ENCODE results near the gene ELOVL5.
"Not testable (repeated sequence)": the region's sequence is repeated elsewhere in the genome, so short reads cannot be mapped to it uniquely, and the experiment has no call there.

Gene ELOVL5

DNA sequence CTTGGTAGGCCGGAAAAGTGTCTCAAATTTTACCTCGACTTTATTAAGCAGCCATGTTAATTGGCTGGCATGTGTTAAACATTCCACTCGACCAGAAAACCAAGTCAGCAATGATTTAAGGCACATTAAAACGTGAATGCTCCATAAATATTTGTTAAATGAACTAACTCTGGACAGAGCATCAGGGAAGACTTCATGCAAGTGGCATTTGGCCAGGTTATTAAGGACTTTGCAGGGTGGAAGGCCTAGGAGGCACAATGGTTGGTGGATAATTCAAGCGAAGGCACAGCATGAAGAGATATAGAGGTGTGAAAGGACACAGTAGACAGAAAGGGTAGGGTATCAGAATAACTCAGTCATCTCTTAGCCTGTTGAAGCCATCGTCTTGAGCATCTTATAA is 23.0 kb downstream of the ELOVL5 start:
- no peak overlapping the region for H3K4me3 ChIP-seq (ENCODE audit: low read length)
- DNase-seq (ENCODE audit: low read depth), result no peak
- TF ChIP-seq, protein P1, sequence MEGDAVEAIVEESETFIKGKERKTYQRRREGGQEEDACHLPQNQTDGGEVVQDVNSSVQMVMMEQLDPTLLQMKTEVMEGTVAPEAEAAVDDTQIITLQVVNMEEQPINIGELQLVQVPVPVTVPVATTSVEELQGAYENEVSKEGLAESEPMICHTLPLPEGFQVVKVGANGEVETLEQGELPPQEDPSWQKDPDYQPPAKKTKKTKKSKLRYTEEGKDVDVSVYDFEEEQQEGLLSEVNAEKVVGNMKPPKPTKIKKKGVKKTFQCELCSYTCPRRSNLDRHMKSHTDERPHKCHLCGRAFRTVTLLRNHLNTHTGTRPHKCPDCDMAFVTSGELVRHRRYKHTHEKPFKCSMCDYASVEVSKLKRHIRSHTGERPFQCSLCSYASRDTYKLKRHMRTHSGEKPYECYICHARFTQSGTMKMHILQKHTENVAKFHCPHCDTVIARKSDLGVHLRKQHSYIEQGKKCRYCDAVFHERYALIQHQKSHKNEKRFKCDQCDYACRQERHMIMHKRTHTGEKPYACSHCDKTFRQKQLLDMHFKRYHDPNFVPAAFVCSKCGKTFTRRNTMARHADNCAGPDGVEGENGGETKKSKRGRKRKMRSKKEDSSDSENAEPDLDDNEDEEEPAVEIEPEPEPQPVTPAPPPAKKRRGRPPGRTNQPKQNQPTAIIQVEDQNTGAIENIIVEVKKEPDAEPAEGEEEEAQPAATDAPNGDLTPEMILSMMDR (IDR thresholded peaks at IDR 0.05; ENCODE audit: insufficient read depth, low read depth, low read length, missing control alignments), result no peak

DNA sequence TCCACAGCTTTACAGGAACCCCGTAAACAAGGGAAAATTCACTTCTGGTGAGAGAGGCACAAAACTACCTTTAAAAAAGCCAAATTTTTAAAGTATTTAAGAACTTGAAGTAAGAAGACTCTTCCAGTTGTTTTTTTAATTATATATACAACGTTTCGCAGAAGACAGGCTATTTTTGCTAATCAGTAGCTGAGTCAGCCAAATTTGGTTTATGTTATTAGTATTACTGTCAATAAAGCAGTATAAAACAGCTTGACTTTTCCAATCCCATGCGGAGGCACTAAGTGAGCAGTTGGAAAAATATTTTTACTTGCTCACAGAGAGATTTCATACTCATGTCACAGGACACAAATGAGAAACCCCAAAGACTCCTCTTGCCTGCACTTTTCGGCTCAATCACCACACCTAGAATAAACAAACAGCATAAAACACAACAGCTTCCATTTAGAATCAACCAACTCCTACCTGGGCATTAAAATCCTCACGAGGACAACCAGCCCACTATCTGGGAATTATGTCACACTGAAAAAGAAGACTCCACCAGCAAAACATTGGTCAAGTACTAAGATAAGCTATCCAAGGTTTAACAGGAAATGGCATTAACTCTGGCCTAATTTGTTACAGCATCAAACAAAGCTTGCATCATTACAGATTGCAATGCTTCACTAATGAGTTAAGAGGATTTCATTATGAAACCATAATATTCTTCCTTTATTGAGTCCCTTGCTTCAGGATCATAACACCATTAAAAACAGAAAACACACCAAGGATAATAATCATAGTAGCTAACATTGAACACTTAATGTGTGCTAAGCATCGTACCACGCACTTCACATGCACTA is 26.3 kb downstream of the ELOVL5 start:
- DNase-seq (ENCODE audit: low read depth), result peak; percentile 32
- no peak overlapping the region for H3K4me3 ChIP-seq (ENCODE audit: low read length)
- TF ChIP-seq, protein P1 (IDR thresholded peaks at IDR 0.05; ENCODE audit: insufficient read depth, low read depth, low read length, missing control alignments), result no peak

DNA sequence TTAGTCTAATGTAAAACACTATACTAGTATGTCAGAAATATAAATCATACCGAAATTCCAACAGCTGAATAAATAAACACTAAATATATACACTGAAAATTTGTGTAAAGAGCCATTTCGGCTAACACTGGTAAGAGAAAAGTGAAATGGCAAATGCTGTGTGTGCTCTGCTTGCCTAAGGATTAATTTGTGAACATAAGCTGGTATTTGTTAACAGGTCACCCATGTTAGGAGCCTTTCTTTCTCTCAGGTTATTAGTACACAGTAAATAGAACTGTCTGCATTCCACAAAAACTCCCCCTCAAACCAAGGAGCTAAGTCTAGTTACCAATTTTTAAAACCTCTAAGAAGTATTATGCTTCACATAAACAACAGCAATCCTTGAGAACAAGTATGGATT is 27.0 kb downstream of the ELOVL5 start:
- DNase-seq (ENCODE audit: low read depth), result no peak
- TF ChIP-seq, protein P1 (IDR thresholded peaks at IDR 0.05; ENCODE audit: insufficient read depth, low read depth, low read length, missing control alignments), result no peak
- no peak overlapping the region for H3K4me3 ChIP-seq (ENCODE audit: low read length)

DNA sequence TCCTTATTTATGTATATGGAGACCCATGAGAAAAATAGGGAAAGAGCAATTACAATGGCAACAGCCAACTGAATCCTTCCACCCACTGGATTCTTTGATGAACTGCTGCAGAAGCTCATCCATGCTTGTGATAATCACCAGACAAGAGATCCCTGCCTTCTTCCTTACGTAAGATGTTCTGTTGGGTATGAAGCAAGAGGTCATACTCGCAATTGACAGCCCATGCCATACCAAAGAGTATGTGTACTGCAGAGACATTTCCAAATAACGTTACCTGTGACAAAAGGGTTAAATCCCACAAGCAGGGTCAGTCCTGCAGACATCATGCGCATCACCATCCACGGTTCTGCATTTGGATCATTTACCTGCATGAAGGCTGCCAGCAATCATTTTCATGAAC is 27.8 kb downstream of the ELOVL5 start:
- DNase-seq (ENCODE audit: low read depth), result peak; percentile 20
- H3K4me3 ChIP-seq (ENCODE audit: low read length), result no peak overlapping the region
- TF ChIP-seq, protein P1 (IDR thresholded peaks at IDR 0.05; ENCODE audit: insufficient read depth, low read depth, low read length, missing control alignments), result no peak

DNA sequence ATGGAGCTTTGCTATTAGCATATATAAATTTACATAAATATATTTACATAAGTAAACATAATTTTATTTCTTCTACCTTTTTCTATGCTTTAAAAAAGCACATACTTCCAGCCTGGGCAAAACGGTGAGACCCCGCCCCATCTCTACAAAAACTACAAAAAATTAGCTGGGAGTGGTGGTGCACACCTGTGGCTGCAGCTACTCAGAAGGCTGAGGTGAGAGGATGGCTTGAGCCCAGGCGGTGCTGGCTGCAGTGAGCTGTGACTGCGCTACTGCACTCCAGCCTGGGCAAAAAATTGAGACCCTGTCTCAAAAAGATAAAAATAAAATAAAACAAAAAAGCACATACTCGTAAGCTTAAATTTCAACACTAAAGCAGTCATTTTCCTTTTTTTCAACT is 30.3 kb downstream of the ELOVL5 start:
- DNase-seq (ENCODE audit: low read depth), result no peak
- TF ChIP-seq, protein P1 (IDR thresholded peaks at IDR 0.05; ENCODE audit: insufficient read depth, low read depth, low read length, missing control alignments), result no peak
- H3K4me3 ChIP-seq (ENCODE audit: low read length), result no peak overlapping the region

DNA sequence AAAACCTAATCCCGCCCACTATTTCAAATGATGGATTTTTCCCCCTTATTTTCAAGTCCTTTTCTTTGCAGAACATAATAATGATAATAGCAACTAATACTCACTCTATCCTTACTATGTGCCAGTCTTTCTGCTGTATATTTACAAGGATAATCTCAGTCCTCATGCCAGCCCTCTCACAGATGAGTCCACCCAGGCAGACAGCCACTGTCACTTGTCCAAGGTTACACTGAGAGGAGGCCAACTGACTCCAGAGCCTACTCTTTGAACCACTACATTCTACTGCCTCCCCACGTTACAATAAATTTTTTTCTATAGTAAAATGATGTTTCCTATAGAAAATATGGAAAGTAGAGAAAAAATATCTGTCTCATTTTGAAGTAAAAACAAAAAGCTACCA is 30.9 kb downstream of the ELOVL5 start:
- TF ChIP-seq, protein P1 (IDR thresholded peaks at IDR 0.05; ENCODE audit: insufficient read depth, low read depth, low read length, missing control alignments), result no peak
- H3K4me3 ChIP-seq (ENCODE audit: low read length), result no peak overlapping the region
- DNase-seq (ENCODE audit: low read depth), result no peak

DNA sequence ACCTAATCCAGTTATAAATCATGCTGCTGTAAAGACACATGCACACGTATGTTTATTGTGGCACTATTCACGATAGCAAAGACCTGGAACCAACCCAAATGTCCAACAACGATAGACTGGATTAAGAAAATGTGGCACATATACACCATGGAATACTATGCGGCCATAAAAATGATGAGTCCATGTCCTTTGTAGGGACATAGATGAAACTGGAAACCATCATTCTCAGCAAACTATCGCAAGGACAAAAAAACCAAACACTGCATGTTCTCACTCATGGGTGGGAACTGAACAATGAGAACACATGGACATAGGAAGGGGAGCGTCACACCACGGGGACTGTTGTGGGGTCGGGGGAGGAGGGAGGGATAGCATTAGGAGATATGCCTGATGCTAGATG is 31.5 kb downstream of the ELOVL5 start:
- not testable (repeated sequence) for H3K4me3 ChIP-seq (ENCODE audit: low read length); DNase-seq (ENCODE audit: low read depth)

All from epithelial cell of esophagus (primary cell).